SU-DHL-6 (cell line): ENCODE results near the gene DYNLL1.
A peak's percentile ranks its signal among the peaks of the same experiment; 100 is the strongest.
"Not testable (repeated sequence)": the region's sequence is repeated elsewhere in the genome, so short reads cannot be mapped to it uniquely, and the experiment has no call there.

Experiments used
- H2AFZ ChIP-seq: fragments of 200-600 bp; sonication (generic); 2 replicates; pipeline ENCODE4 v1.6.1; 2014; ENCODE audit warnings: low read depth, mild to moderate bottlenecking, moderate library complexity, mixed read lengths, antibody characterized with exemption, low read length; ENCODE audit not compliant: severe bottlenecking
- H3F3A ChIP-seq: fragments of 200-600 bp; shearing (Covaris generic); 2 replicates; pipeline ENCODE4 v1.6.0; 2016; ENCODE audit warnings: antibody characterized with exemption, mild to moderate bottlenecking; ENCODE audit not compliant: insufficient read depth
- H3K27ac ChIP-seq: fragments of 200-600 bp; sonication (generic); 2 replicates; pipeline ENCODE4 v1.5.1; 2016; ENCODE audit warnings: low read depth, mild to moderate bottlenecking, low read length, moderate library complexity, mixed read lengths
- H3K27me3 ChIP-seq: fragments of 200-600 bp; sonication (generic), shearing (Covaris generic); 2 replicates; pipeline ENCODE4 v1.6.0; 2014; ENCODE audit warnings: mild to moderate bottlenecking, low read length
- H3K36me3 ChIP-seq: fragments of 200-600 bp; sonication (generic); 2 replicates; pipeline ENCODE4 v1.6.1; 2014; ENCODE audit warnings: mild to moderate bottlenecking, low read length, mixed read lengths
- H3K4me2 ChIP-seq: fragments of 300-600, 200-600 bp; shearing (Covaris generic), sonication (generic); 2 replicates; pipeline ENCODE4 v1.6.0; 2014; ENCODE audit warnings: low read length, low read depth, mild to moderate bottlenecking; ENCODE audit not compliant: poor library complexity, severe bottlenecking
- H3K4me3 ChIP-seq: fragments of 200-600 bp; sonication (generic); 2 replicates; pipeline ENCODE4 v1.5.1; 2014; ENCODE audit warnings: antibody characterized with exemption, low read length, mild to moderate bottlenecking, mixed read lengths; ENCODE audit not compliant: insufficient read depth, poor library complexity, severe bottlenecking
- H3K79me2 ChIP-seq: fragments of 200-600 bp; sonication (generic); 2 replicates; pipeline ENCODE4 v1.6.1; 2014; ENCODE audit warnings: mild to moderate bottlenecking, low read length, moderate library complexity; ENCODE audit not compliant: insufficient read depth
- H3K9ac ChIP-seq: fragments of 200-600 bp; sonication (generic); 2 replicates; pipeline ENCODE4 v1.7.0; 2014; ENCODE audit warnings: mild to moderate bottlenecking, low read length
- H3K9me2 ChIP-seq: fragments of 200-600 bp; sonication (generic); replicated peaks from 2 replicates; pipeline ENCODE4 v1.6.1; 2014; ENCODE audit warnings: low read length; ENCODE audit not compliant: insufficient read depth
- H3K9me3 ChIP-seq: fragments of 200-600 bp; sonication (generic); 2 replicates; pipeline ENCODE4 v1.6.1; 2014; ENCODE audit warnings: low read length, mixed read lengths; ENCODE audit not compliant: insufficient read depth
- H4K20me1 ChIP-seq: fragments of 200-600 bp; sonication (generic); 2 replicates; pipeline ENCODE4 v1.6.1; 2014; ENCODE audit warnings: low read depth, mild to moderate bottlenecking, antibody characterized with exemption, low read length, moderate library complexity, mixed read lengths
- CTCF ChIP-seq: fragments of 200-600 bp; sonication (generic); IDR thresholded peaks from one replicate; pipeline ENCODE4 v1.5.1; 2017; ENCODE audit warnings: antibody characterized with exemption, mild to moderate bottlenecking, low read length, moderate library complexity; ENCODE audit not compliant: insufficient read depth, poor library complexity, severe bottlenecking
- EZH2phosphoT487 ChIP-seq: fragments of 200-600 bp; sonication (generic), shearing (Covaris generic); conservative IDR thresholded peaks from 2 replicates; pipeline ENCODE4 v1.6.1; 2018; ENCODE audit warnings: mild to moderate bottlenecking, antibody characterized with exemption, low read length, moderate library complexity, mixed read lengths

DYNLL1 gene

GRCh38 chr12:120522568-120522967, 26.7 kb downstream of the DYNLL1 start:
- Histone ChIP-seq H2AFZ (no peak overlapping the region), H3K4me3 (no peak overlapping the region), H4K20me1 (no peaks in the 10 kb centered on the region), H3K9ac (no peak overlapping the region), H3K9me3 (no peaks in the 10 kb centered on the region), H3K27me3 (no peaks in the 10 kb centered on the region), H3K9me2 (no peaks in the 10 kb centered on the region), H3F3A (peaks cover 5% of the 10 kb centered on the region), H3K4me2 (no peak overlapping the region), H3K27ac (no peak overlapping the region), H3K36me3 (no peaks in the 10 kb centered on the region), H3K79me2 (no peaks in the 10 kb centered on the region)
- TF ChIP-seq EZH2phosphoT487 (no peak), CTCF (no peak)

- Histone ChIP-seq H3K9ac (peak within 1 kb of the TSS; percentile 68), H3K27me3 (no peaks in the 10 kb centered on the region), H4K20me1 (no peaks in the 10 kb centered on the region), H3K9me3 (no peaks in the 10 kb centered on the region), H3K79me2 (peaks cover 4% of the 10 kb centered on the region; the same call in 1 of the 2 replicates), H3K4me3 (peak within 1 kb of the TSS; percentile 70), H3F3A (peaks cover 15% of the 10 kb centered on the region), H3K27ac (peak within 1 kb of the TSS; percentile 19), H2AFZ (peak within 1 kb of the TSS; percentile 93), H3K9me2 (no peaks in the 10 kb centered on the region), H3K36me3 (no peaks in the 10 kb centered on the region), H3K4me2 (peak within 1 kb of the TSS; percentile 93)
- no peak for TF ChIP-seq CTCF
These were observed 33.1 kb downstream of the DYNLL1 start, which contains the start of gene COQ5 for GRCh38 chr12:120528861-120529525. TSS of gene COQ5 (minus strand) at chr12:120529158. CDS start at chr12:120529141, 17 bp downstream.

- H4K20me1 ChIP-seq, result no peaks in the 10 kb centered on the region
- no peaks in the 10 kb centered on the region for H3K27me3 ChIP-seq
- no peaks in the 10 kb centered on the region for H3K9me2 ChIP-seq
- H3K36me3 ChIP-seq, result no peaks in the 10 kb centered on the region
- H3K27ac ChIP-seq, result peak overlapping the region; percentile 19; the same call in 1 of the 2 replicates
- H3K9me3 ChIP-seq, result no peaks in the 10 kb centered on the region
- peaks cover 10% of the 10 kb centered on the region for H3K79me2 ChIP-seq
- peak overlapping the region; percentile 93 for H2AFZ ChIP-seq
- peaks cover 15% of the 10 kb centered on the region for H3F3A ChIP-seq
- TF ChIP-seq EZH2phosphoT487 (no peak), CTCF (no peak)
- H3K4me3 ChIP-seq, result peak overlapping the region; percentile 70
- H3K9ac ChIP-seq, result peak overlapping the region; percentile 68
- peak overlapping the region; percentile 93 for H3K4me2 ChIP-seq
These were observed 33.9 kb downstream of the DYNLL1 start for GRCh38 chr12:120529641-120530417.

GRCh38 chr12:120530418-120530761, 34.5 kb downstream of the DYNLL1 start:
- H3K9me2 ChIP-seq, H2AFZ ChIP-seq, H3K27me3 ChIP-seq, H4K20me1 ChIP-seq, H3K27ac ChIP-seq, H3K4me2 ChIP-seq, H3K4me3 ChIP-seq, H3K9me3 ChIP-seq, H3K9ac ChIP-seq, H3K36me3 ChIP-seq: not testable (repeated sequence)
- H3F3A ChIP-seq, result peaks cover 20% of the 10 kb centered on the region
- peaks cover 16% of the 10 kb centered on the region for H3K79me2 ChIP-seq
